Activated T-helper 2 cell treated with anti-CD3 and anti-CD28 coated beads, Interferon-gamma antibody, Interleukin-2, Interleukin-4, amounts not matched to agents 10 μg/mL and 5 μg/mL and 100 μg/mL, durations not matched to agents 14 hours and 24 hours and 36 hours (primary cell): ENCODE measurements around the gene EHHADH. TPM values are rescaled to one million over a fixed set of nuclear protein-coding genes. Genes with fewer than 3 reads are reported as not detected.

ENCODE experiments used
- DNase-seq: peaks from one replicate; pipeline ENCODE4 v3.0.0; 2021; ENCODE audit warnings: low spot score
- H3K27ac Mint-ChIP-seq: one replicate; pipeline ENCODE4 v1.8.0; 2021; ENCODE audit warnings: mixed read lengths
- H3K27me3 Mint-ChIP-seq: one replicate; pipeline ENCODE4 v1.8.0; 2021; ENCODE audit warnings: low read depth, mixed read lengths
- H3K36me3 Mint-ChIP-seq: one replicate; pipeline ENCODE4 v1.8.0; 2021; ENCODE audit warnings: low read depth, mixed read lengths
- H3K4me1 Mint-ChIP-seq: one replicate; pipeline ENCODE4 v1.8.0; 2021; ENCODE audit warnings: low read depth, mixed read lengths
- H3K4me3 Mint-ChIP-seq: one replicate; pipeline ENCODE4 v1.8.0; 2021; ENCODE audit warnings: low read depth, mild to moderate bottlenecking, moderate library complexity, mixed read lengths
- H3K9me3 Mint-ChIP-seq: one replicate; pipeline ENCODE4 v1.8.0; 2021; ENCODE audit warnings: mixed read lengths
- intact Hi-C: fragments of 100-400 bp; cut with micrococcal nuclease; formaldehyde crosslinking; loops from one replicate; pipeline ENCODE4 v1.15.1; 2023
- total RNA-seq: library from RNA; stranded (reverse); gene quantifications from 2 replicates; pipeline ENCODE4 v1.2.3, GENCODE V29; 2022

EHHADH gene
- total RNA-seq, 1 donor from 2014 or later = 2.9 TPM

- Mint-ChIP-seq H3K27ac (no peak overlapping the region), H3K36me3 (no peaks in the 10 kb centered on the region), H3K4me3 (no peak overlapping the region)
Observed at GRCh38 chr3:185207481-185207880, 46.4 kb downstream of the EHHADH start.

GRCh38 chr3:185205865-185206264 is 48.0 kb downstream of the EHHADH start:
- Mint-ChIP-seq H3K4me3 (no peak overlapping the region), H3K4me1 (no peaks in the 10 kb centered on the region), H3K36me3 (no peaks in the 10 kb centered on the region), H3K27me3 (no peaks in the 10 kb centered on the region), H3K9me3 (no peaks in the 10 kb centered on the region), H3K27ac (no peak overlapping the region)
- intact Hi-C loops = no loop called here
- no peak for DNase-seq

More at GRCh38 chr3:185207481-185207880, 46.4 kb downstream of the EHHADH start:
- no peak for DNase-seq
- Mint-ChIP-seq H3K4me1 (no peaks in the 10 kb centered on the region), H3K9me3 (no peaks in the 10 kb centered on the region), H3K27me3 (no peaks in the 10 kb centered on the region)
- intact Hi-C loops = no loop called here

DNA sequence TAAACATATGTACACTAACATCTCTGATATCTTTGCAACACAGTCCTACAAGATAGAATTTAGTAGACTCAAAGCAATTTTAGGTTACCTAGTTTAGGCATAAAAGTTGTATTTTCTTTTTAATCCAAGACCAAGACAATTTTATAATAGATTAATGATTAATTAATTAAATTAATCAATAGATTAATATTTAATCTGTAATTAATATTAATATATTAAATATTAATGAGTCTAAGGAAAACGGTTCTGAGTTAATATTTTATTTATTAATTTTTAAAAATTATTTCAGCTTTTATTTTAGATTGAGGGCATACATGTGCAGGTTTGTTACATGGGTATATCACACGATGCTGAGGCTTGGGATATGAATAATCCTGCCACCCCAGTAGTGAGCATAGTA is 49.0 kb downstream of the EHHADH start:
- DNase-seq = no peak
- intact Hi-C loops = no loop called here
- Mint-ChIP-seq H3K4me1 (no peaks in the 10 kb centered on the region), H3K36me3 (no peaks in the 10 kb centered on the region), H3K27ac (no peak overlapping the region), H3K4me3 (no peak overlapping the region), H3K9me3 (no peaks in the 10 kb centered on the region), H3K27me3 (no peaks in the 10 kb centered on the region)

GRCh38 chr3:185200639-185201038 is 53.2 kb downstream of the EHHADH start:
- Mint-ChIP-seq H3K27me3 (no peaks in the 10 kb centered on the region), H3K27ac (no peak overlapping the region), H3K4me1 (no peaks in the 10 kb centered on the region), H3K4me3 (no peak overlapping the region), H3K9me3 (no peaks in the 10 kb centered on the region), H3K36me3 (no peaks in the 10 kb centered on the region)
- no peak for DNase-seq
- intact Hi-C loops = no loop called here

DNA sequence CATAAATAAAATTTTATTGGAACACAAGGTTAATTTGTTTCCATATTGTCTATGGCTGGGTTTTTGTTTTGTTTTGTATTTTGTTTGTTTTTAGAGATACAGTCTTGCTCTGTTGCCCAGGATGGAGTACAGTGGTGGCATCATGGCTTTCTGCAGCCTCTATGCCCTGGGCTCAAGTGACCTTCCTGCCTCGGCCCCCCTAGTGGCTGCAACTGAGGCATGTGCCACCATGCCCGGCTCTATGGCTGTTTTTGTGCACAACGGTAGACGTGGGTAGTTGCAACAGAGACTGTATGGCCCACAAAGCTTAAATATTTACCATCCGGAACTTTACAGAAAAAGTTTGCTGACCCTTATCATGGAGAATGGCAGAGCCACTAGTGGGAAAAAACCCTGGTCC is 54.2 kb downstream of the EHHADH start:
- H3K9me3 Mint-ChIP-seq = no peaks in the 10 kb centered on the region
- H3K4me1 Mint-ChIP-seq = no peaks in the 10 kb centered on the region
- no peak for DNase-seq
- H3K27ac Mint-ChIP-seq = no peak overlapping the region
- intact Hi-C loops = no loop called here
- H3K4me3 Mint-ChIP-seq = no peak overlapping the region
- H3K36me3 Mint-ChIP-seq = no peaks in the 10 kb centered on the region
- H3K27me3 Mint-ChIP-seq = no peaks in the 10 kb centered on the region

DNA sequence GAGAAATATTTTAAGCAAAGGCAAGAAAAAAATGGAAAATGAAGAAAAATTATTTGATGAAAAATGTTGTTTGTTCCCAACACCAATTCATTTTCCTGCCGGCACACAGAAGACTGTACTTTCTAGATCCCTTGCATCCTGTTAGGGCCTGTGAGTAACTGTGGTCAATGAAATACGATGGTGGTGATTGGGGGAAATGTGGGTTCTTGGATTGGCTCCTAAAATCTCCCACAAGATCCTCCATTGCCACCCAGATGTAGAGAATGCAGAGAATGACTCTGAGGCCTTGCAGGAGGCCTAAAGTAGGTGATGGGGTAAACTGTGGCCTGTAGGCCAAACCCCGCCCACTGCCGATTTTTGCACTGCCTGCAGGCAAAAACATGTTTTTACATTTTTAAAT is 54.6 kb downstream of the EHHADH start:
- Mint-ChIP-seq H3K36me3 (no peaks in the 10 kb centered on the region), H3K27ac (no peak overlapping the region), H3K4me3 (no peak overlapping the region), H3K4me1 (no peaks in the 10 kb centered on the region), H3K27me3 (no peaks in the 10 kb centered on the region), H3K9me3 (no peaks in the 10 kb centered on the region)
- DNase-seq = no peak
- intact Hi-C loops = no loop called here

GRCh38 chr3:185197068-185197467 is 56.8 kb downstream of the EHHADH start:
- no peaks in the 10 kb centered on the region for H3K4me1 Mint-ChIP-seq
- no peaks in the 10 kb centered on the region for H3K9me3 Mint-ChIP-seq
- DNase-seq = no peak
- H3K27ac Mint-ChIP-seq = no peak overlapping the region
- H3K36me3 Mint-ChIP-seq = no peaks in the 10 kb centered on the region
- intact Hi-C loops = no loop called here
- no peak overlapping the region for H3K4me3 Mint-ChIP-seq
- H3K27me3 Mint-ChIP-seq = no peaks in the 10 kb centered on the region

DNA sequence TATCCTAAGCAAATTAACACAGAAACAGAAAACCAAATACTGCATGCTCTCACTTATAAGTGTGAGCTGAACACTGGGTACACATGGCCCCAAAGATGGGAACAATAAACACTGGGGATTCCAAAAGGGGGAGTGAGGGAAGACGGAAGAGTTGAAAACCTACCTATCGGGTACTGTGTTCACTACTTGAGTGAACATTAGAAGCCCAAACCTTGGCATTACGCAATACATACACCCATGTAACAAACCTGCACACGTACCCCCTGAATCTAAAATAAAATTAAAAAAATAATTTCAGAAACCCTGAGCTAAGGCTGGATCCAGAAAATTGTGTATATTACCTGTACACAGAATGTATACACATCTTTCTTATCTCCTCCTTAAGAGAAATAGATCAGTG is 58.2 kb downstream of the EHHADH start:
- H3K27ac Mint-ChIP-seq = no peak overlapping the region
- H3K4me1 Mint-ChIP-seq = no peaks in the 10 kb centered on the region
- DNase-seq = no peak
- H3K36me3 Mint-ChIP-seq = no peaks in the 10 kb centered on the region
- intact Hi-C loops = no loop called here
- H3K9me3 Mint-ChIP-seq = no peaks in the 10 kb centered on the region
- no peak overlapping the region for H3K4me3 Mint-ChIP-seq
- no peaks in the 10 kb centered on the region for H3K27me3 Mint-ChIP-seq

GRCh38 chr3:185188816-185189215 is 65.0 kb downstream of the EHHADH start:
- no peak for DNase-seq
- Mint-ChIP-seq H3K4me3 (no peak overlapping the region), H3K27ac (no peak overlapping the region), H3K9me3 (no peaks in the 10 kb centered on the region), H3K27me3 (peaks cover 7% of the 10 kb centered on the region), H3K4me1 (no peaks in the 10 kb centered on the region), H3K36me3 (no peaks in the 10 kb centered on the region)
- intact Hi-C loops = no loop called here

GRCh38 chr3:185187391-185187790 is 66.5 kb downstream of the EHHADH start:
- H3K27ac Mint-ChIP-seq = no peak overlapping the region
- H3K4me1 Mint-ChIP-seq = no peaks in the 10 kb centered on the region

GRCh38 chr3:185176750-185177359 is 77.0 kb downstream of the EHHADH start:
- DNase-seq = no peak
- Mint-ChIP-seq H3K36me3 (no peaks in the 10 kb centered on the region), H3K27me3 (no peaks in the 10 kb centered on the region), H3K9me3 (no peaks in the 10 kb centered on the region), H3K4me1 (no peaks in the 10 kb centered on the region), H3K4me3 (no peak overlapping the region), H3K27ac (no peak overlapping the region)
- intact Hi-C loops = loop anchor here (1.0 kb wide), 1 partner anchor 302 kb away; no protein-coding TSS in a partner anchor

More at GRCh38 chr3:185187391-185187790, 66.5 kb downstream of the EHHADH start:
- Mint-ChIP-seq H3K36me3 (no peaks in the 10 kb centered on the region), H3K9me3 (no peaks in the 10 kb centered on the region), H3K4me3 (no peak overlapping the region), H3K27me3 (peaks cover 10% of the 10 kb centered on the region)
- intact Hi-C loops = no loop called here
- no peak for DNase-seq

- Mint-ChIP-seq H3K27me3 (no peaks in the 10 kb centered on the region), H3K4me1 (no peaks in the 10 kb centered on the region), H3K36me3 (no peaks in the 10 kb centered on the region), H3K4me3 (no peak overlapping the region), H3K27ac (no peak overlapping the region), H3K9me3 (no peaks in the 10 kb centered on the region)
- DNase-seq = no peak
- intact Hi-C loops = no loop called here
Observed at GRCh38 chr3:185175370-185175987, 78.4 kb downstream of the EHHADH start.

DNA sequence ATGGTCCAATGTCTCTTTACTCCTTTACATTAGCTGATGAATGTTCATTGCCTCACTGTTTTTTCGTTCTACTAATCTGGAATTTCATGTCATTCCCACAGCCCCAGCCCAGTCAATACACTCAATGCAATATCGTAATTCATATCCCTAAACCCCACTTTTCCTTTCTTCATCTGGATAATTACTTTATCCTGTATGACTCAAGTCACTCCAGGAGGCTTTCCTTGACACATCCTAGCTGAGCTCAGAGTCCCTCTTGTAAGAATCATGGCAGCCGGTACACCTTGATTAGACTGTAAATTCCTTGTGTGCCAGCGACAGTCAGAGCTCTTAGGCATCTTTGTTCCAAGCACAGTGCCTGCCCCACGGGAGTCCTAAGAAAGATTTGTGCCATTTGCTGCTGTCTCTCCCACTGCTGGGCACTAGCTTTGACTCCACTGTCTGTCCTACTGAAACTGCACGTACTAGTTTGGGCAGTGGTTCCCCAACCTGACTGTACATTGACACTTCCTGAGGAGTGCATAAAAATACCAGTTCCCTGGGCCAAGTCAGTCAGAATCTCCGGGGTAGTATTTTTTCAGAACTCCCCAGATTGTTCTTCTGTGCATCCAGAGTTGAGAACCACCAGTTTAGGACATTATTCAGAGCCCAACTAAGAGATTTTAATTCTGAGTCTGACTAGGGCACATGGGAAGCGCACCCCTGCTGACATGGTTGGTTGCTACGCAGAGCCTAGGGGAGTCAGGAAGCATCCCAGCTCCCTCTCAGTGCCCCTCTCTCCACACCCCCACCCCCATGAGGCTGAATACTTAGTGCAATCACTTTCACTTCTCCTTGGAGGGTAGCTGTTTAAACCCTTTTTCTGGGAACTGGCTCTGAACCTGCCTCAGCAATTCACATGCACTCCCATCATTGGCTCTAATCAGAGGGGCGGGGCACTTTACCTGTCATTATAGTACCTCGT is 81.5 kb downstream of the EHHADH start:
- Mint-ChIP-seq H3K36me3 (no peaks in the 10 kb centered on the region), H3K4me3 (no peak overlapping the region), H3K9me3 (no peaks in the 10 kb centered on the region), H3K4me1 (no peaks in the 10 kb centered on the region), H3K27me3 (peaks cover 1% of the 10 kb centered on the region), H3K27ac (no peak overlapping the region)
- intact Hi-C loops = no loop called here
- no peak for DNase-seq
